Stimulated activated CD4-positive, alpha-beta T cell treated with anti-CD3 and anti-CD28 coated beads, Interleukin-12 subunit alpha, Interleukin-12 subunit beta, amount 100 ng/mL, for 24 hours (primary cell): ENCODE results near the gene NPNT.

Source experiments
- DNase-seq, 2 experiments: peaks; one replicate each; pipeline ENCODE4 v3.0.0-alpha.2; 2020; ENCODE audit warnings: low read depth in 2 of 2

NPNT gene

GRCh38 chr4:105917171-105917685, 22.0 kb downstream of the NPNT start:
- no peak for DNase-seq

- DNase-seq, result no peak
Observed at GRCh38 chr4:105921301-105921700, 26.0 kb downstream of the NPNT start.

GRCh38 chr4:105923497-105924238, 28.4 kb downstream of the NPNT start:
- DNase-seq, result no peak

DNA sequence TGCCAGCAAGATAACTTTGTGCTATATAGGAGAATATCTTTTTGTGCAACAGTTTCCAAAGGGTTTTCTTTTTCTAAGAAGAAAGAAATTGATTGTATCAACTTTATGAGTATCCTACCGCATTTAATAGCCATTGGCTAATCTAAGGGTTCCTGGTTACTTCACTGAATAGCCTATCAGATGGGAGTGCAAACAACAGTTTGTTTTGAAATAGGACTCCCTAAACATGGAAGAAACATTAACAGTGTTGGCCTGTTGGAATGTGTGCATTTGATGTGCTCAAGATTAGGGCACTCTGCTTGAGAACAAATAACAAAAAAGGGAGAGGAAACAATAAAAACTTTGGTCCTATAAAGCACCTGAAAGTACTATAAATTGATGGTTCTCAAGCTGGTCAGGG, 29.1 kb downstream of the NPNT start:
- no peak for DNase-seq

GRCh38 chr4:105930698-105931097, 35.4 kb downstream of the NPNT start:
- DNase-seq, result no peak

- DNase-seq, result no peak
Observed at GRCh38 chr4:105933083-105933482, 37.8 kb downstream of the NPNT start.

DNA sequence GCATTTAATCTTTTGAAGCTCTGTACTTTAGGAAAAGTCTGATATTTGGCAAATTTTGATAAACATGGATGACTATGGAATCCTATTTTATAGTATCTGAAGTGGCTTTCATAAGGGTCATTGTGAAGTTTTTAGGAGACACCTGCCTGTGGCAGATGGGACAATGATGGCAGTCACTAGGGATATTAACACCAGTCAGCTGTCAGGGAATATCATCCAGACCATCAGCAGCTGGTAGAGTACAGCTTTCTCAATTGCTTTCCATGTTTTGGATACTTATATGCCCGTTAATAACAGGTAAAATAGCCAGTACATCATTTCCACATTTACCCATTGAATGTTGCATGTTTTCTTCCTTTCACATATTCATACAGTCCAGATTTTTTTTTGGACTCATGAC, 39.1 kb downstream of the NPNT start:
- DNase-seq, result no peak

- no peak for DNase-seq
Observed at GRCh38 chr4:105936901-105937300, 41.6 kb downstream of the NPNT start.

DNA sequence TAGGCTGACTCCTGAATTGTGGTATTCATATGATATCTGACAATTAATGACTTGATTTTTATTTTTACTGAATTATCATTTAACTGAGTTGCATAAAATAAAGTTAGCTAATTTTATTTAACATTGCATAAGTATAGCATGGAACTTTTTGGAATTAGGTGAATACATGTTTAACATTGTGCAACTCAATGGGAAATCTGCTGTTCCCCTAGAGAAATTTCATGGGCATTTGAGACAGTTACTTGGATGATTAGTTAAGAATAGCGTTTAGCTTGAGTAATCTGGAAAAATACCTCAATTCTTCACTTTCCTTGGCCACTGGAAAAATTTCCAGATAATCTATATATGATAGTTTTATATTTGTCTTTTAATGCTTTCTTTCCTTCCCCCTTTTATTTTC, 42.5 kb downstream of the NPNT start:
- DNase-seq, result no peak

DNA sequence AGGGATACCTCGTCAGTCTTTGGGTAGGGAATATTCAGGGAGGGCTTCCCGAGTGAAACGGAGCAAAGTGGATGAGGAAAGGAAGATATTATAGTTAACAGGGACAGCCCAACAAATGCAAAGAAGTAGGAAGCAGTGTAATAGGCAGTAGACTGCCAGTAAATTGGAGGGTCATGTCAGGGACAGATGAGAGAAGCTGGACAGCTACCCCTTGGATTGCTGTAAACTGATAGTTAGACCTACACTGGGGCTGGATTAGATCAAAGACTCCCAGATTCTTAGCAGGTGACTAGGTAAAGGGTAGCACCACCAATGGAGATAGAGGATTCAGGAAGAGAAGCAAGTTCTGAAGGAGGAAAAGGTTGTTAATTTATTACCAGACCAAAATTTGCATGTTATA, 48.0 kb downstream of the NPNT start:
- DNase-seq, result no peak

DNA sequence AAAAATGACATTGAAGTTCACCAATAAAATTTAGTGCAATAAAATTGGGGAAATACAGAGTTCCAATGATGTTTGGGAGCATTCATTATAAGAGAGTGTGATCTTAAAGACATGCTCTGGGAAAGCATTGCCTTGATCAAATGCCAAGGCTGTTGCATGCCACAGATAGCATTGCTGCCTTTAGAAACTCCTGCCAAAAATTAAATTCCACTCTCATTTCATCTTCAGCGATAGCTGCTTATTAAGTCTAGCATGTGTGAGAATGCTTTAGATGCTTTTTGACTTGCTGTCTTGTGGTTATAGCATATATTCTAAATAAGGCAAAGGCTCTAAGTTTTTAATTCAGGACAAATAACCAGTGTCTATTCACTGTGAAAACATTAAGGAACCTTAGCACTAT, 49.3 kb downstream of the NPNT start:
- DNase-seq, result no peak

GRCh38 chr4:105946771-105947170, 51.5 kb downstream of the NPNT start:
- DNase-seq, result no peak

- DNase-seq, result no peak
Observed at GRCh38 chr4:105950701-105951100, 55.4 kb downstream of the NPNT start.

DNA sequence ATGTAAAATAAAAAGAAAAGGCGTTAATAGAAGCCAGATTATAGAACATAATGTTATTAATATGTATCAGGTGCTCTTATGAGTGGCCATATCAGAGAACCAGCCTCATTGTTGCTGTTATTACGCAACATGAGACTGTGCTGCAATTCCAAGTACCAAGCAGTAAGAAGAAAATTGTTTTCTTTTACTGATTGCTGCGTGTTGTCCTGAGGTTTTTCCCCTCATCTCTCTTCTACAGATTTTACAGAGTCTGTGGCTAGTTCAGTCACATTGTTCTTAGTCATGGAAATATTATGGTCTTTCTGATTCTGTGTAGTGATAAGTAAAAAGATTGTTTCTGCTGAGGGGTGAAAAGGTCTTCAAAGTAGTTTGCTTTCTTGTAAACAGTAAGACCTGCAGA, 55.9 kb downstream of the NPNT start:
- no peak for DNase-seq

DNA sequence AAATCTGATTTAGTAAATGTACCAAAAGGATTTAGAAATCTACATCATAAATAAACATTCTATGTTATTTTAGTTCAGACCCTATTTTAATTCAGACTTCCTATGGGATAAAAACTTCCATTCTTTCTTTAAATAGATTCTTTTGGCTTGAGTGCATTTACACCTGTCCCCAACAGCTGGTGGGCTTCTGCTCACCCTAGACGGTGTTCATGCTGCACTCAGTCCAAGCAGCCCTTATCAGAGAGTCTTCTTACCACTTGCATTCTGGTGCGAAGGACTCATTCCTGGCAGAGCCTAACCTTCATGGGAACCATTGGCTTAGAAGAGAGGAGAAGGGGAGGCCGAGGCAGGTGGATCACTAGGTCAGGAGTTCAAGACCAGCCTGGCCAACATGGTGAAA, 57.3 kb downstream of the NPNT start:
- no peak for DNase-seq

GRCh38 chr4:105956569-105956968, 61.3 kb downstream of the NPNT start:
- no peak for DNase-seq

- DNase-seq, result no peak
Observed at GRCh38 chr4:105957680-105958079, 62.4 kb downstream of the NPNT start.

DNA sequence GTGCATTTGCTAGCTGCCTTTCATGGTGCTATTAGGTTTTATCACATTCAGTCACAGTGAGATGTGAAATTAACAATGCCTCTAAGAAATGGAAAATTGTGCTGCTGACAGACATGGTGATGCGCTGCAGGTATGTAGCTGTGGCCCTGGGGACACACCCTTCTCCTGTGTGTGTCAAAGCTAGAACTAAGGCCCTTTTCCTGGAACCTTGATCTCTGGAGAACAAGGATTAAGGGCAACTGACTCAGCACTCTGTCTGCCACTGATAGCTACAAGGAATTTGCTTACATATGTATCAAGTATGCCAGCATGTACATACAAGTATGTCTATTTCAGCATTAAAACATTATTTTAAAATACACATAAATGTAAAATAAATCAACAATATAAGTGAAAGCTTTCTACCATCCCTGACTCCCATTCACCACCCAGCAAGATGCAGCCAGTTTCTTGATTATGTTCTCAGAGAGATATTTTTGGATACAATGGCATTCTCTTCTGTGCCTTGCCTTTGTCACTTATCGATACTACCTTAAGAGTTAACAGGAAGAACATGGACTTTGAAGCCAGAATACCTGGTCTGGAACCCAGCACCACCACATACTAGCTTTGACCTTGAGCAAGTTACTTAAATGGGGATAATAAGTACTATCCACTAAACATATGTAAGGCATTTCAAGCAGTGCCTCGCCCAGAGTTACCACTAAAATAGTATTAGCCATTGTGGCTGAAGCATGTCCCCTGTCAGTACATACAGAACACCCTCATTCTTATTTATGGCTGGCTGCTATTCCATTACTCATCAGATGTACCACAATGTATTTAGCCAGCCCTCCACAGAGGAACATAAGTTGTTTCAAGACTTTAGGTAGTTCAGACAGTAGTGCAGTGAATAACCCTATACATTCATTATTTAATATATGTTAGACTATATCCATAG, 68.5 kb downstream of the NPNT start:
- DNase-seq, result no peak

GRCh38 chr4:105965183-105965800, 70.0 kb downstream of the NPNT start:
- no peak for DNase-seq

DNA sequence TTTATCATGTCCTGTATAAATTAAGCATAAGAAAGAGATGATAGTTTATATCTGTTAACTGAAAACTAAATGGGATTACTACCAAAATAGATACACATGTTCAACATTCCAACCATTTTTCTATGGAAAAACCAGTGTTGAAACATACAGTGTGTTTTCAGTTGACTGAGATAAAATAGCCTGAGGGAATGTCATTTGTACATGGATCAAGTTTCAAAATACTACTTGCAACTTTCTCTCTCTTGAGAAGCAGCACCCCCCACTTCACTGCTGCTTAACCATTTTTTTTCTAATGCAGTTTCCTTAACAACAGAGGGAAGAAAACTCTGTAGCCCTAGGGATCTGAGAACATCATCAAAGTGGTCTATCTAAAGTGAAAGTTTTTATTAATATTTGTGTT, 70.8 kb downstream of the NPNT start:
- DNase-seq, result no peak

GRCh38 chr4:105967058-105967658, 71.9 kb downstream of the NPNT start:
- no peak for DNase-seq

DNA sequence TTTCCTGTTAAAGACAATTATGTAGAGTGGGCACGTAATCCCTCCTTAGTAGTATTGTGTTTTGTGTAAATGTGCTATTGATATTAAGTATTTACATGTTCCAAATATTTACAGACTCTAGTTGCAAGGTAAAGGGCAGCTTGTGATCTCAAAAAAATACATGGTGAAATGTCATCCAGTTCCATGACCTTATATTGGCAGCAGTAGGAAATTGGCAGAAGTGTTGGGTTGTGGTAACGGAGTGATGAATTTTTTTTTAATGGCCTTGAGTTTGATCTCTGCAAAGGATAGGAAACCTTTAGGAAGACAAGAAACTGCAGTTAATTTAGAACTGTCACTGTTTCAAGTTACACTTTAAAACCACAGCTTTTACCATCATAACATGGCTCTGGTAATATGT, 74.3 kb downstream of the NPNT start:
- no peak for DNase-seq
